ENCODE measurements around the gene MTPN. TPM values are rescaled to one million over a fixed set of nuclear protein-coding genes. Genes with fewer than 3 reads are reported as not detected.

MTPN gene
- total RNA-seq, 1 experiment from 2014 or later: 98.2 TPM

DNA sequence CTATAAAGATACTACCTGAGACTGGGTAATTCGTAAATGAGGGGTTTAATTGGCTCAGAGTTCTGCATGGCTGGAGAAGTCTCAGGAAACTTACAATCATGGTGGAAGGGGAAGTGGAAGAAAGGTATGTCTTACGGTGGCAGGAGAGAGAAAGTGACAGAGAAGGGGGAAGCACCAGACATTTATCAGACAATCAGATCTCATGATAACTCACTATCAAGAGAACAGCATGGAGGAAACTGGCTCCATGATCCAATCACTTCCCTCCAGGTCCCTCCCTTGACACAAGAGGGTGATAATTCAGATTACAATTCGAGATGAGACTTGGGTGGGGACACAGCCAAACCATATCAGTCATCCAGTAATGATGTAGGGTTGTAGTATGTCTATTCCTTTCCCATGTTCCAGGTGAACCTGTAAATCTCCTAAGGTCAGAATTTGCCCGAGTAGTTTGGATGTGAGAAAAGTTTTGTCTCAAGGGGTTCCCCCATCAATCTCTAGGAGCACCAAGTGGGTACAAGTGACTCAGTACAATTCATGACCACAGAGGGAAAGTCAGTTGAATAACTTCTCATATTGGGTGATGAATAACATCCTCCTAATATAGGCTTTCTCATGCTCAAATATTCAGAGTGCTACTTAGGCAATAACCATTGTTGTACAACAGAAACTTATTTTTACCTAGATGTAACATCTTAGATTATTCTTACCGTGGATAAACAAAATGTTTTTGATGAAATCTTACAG is 39.7 kb upstream of the MTPN start:
- Mint-ChIP-seq H3K36me3 (ENCODE audit: insufficient read depth in 1 of 3, low read depth in 3 of 3) (no peaks in the 10 kb centered on the region), H3K9me3 (no peaks in the 10 kb centered on the region), H3K27me3 (ENCODE audit: low read depth) (no peaks in the 10 kb centered on the region), H3K4me3 (no peak overlapping the region), H3K4me1 (no peaks in the 10 kb centered on the region), H3K27ac (no peak overlapping the region)
- Histone ChIP-seq H2BK20ac (ENCODE audit: low read depth, low read length, poor library complexity, severe bottlenecking) (no peak overlapping the region), H4K8ac (replicated peaks; ENCODE audit: insufficient read length, low read depth, low read length) (no peak overlapping the region), H3K23me2 (ENCODE audit: insufficient read length, low read depth, low read length, poor library complexity, severe bottlenecking) (no peaks in the 10 kb centered on the region), H3K9ac (ENCODE audit: extremely low read depth, insufficient read length, low read length) (no peak overlapping the region), H2BK15ac (ENCODE audit: low read depth, low read length) (no peak overlapping the region), H2AK5ac (ENCODE audit: insufficient read length, low read length) (no peak overlapping the region), H2BK120ac (ENCODE audit: low read depth, low read length, poor library complexity, severe bottlenecking) (no peak overlapping the region), H3K18ac (ENCODE audit: insufficient read length, low read depth, low read length) (no peak overlapping the region), H3K79me1 (ENCODE audit: insufficient read depth, low read depth, low read length, poor library complexity, severe bottlenecking) (no peaks in the 10 kb centered on the region), H2BK12ac (ENCODE audit: insufficient read length, low read depth, low read length) (no peak overlapping the region), H3K9me3 (ENCODE audit: control insufficient read depth, low read depth, low read length) (no peaks in the 10 kb centered on the region), H3K56ac (ENCODE audit: insufficient read length, low read depth, low read length) (no peak overlapping the region), H3K27ac (ENCODE audit: insufficient read length, low read depth, low read length) (no peak overlapping the region), H3K4ac (ENCODE audit: low read depth, low read length) (no peak overlapping the region), H4K5ac (ENCODE audit: insufficient read length, low read depth, low read length) (no peak overlapping the region), H4K20me1 (ENCODE audit: control insufficient read depth, insufficient read depth, insufficient read length) (no peaks in the 10 kb centered on the region), H3K4me1 (ENCODE audit: insufficient read depth, low read length) (no peaks in the 10 kb centered on the region), H3K4me2 (ENCODE audit: insufficient read depth, insufficient read length, low read length) (no peak overlapping the region), H3K14ac (ENCODE audit: insufficient read depth, low read length) (no peak overlapping the region), H3K27me3 (ENCODE audit: insufficient read depth, low read length) (no peaks in the 10 kb centered on the region), H3K79me2 (ENCODE audit: insufficient read depth, low read length) (no peaks in the 10 kb centered on the region), H3K23ac (ENCODE audit: insufficient read length, low read depth, low read length) (no peak overlapping the region), H2AFZ (ENCODE audit: low read length) (no peak overlapping the region), H3T11ph (ENCODE audit: low read length) (no peak overlapping the region), H4K91ac (ENCODE audit: insufficient read length, low read depth, low read length) (no peak overlapping the region), H2BK5ac (ENCODE audit: insufficient read length, low read length) (no peak overlapping the region)
- TF ChIP-seq, protein P1, sequence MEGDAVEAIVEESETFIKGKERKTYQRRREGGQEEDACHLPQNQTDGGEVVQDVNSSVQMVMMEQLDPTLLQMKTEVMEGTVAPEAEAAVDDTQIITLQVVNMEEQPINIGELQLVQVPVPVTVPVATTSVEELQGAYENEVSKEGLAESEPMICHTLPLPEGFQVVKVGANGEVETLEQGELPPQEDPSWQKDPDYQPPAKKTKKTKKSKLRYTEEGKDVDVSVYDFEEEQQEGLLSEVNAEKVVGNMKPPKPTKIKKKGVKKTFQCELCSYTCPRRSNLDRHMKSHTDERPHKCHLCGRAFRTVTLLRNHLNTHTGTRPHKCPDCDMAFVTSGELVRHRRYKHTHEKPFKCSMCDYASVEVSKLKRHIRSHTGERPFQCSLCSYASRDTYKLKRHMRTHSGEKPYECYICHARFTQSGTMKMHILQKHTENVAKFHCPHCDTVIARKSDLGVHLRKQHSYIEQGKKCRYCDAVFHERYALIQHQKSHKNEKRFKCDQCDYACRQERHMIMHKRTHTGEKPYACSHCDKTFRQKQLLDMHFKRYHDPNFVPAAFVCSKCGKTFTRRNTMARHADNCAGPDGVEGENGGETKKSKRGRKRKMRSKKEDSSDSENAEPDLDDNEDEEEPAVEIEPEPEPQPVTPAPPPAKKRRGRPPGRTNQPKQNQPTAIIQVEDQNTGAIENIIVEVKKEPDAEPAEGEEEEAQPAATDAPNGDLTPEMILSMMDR (conservative IDR thresholded peaks at IDR 0.05): no peak
- WGBS (ENCODE audit: extremely low coverage, insufficient read length, low lambda C conversion rate): no CpG with 5 or more reads among the region's 5 CpGs
- DNase-seq: no peak

Measured in H9 (cell line).